Stimulated activated CD4-positive, alpha-beta T cell treated with anti-CD3 and anti-CD28 coated beads, TNF-alpha, amount 100 ng/mL, for 4 hours (primary cell): ENCODE measurements around the gene SLC28A2.
"Not testable (repeated sequence)": the region's sequence is repeated elsewhere in the genome, so short reads cannot be mapped to it uniquely, and the experiment has no call there.

Experiments used
- DNase-seq, 3 experiments: peaks; one replicate each; pipeline ENCODE4 v3.0.0-alpha.2; 2020; ENCODE audit warnings: low read depth in 3 of 3

Gene SLC28A2

DNA sequence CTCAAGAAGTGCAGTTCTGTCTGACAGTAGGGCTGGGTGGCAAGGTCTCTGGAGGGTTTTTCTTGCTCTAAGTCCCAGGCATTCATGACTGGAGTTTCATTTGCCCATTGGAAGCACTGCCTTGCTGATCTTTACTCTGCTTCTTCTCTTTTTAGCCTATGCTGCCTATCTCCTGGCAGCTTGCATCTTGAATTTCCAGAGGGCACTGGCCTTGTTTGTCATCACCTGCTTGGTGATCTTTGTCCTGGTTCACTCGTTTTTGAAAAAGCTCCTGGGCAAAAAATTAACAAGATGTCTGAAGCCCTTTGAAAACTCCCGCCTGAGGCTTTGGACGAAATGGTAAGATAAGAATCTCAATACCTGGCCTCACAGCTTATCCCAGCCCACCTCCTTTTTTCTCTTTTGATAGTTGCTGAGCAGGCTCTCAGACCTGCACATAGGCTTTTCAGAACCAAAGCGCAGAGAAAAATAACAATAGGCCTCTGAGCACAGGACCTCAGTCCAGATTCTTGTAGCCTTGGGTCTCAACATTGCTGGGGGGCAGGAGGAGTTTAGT is 10.9 kb downstream of the SLC28A2 start:
- no peak for DNase-seq

- no peak for DNase-seq
These were observed 11.8 kb downstream of the SLC28A2 start for GRCh38 chr15:45263854-45264253.

DNA sequence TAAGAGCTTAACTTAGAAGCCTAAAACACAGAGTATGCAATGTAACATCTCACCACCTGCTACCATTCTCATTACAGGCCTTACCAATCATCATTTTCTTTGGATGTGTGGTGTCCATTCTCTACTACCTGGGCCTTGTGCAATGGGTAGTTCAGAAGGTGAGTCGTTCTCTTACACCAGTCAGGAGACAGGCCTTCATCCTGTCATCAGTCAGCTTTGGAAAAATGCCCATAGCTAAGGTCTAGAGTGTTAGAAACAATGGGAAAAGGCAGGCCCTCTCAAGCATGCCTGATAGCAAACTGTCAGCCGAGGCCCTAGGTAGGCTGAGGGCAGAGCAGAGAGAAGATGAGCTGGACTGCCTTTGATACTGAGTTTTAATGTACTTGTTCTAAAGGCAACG is 13.5 kb downstream of the SLC28A2 start:
- DNase-seq: no peak

DNA sequence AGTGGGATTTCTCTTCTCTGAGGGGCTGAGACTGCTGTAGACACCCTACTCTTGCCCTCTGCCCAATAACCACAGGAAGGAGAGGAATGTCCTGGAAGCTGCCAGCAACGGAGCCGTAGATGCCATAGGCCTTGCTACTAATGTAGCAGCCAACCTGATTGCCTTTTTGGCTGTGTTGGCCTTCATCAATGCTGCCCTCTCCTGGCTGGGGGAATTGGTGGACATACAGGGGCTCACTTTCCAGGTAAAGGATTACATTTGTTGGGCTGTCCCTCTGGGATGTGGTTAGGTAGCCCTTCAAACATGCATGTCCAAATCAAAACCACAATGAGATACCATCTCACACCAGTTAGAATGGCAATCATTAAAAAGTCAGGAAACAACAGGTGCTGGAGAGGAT is 16.1 kb downstream of the SLC28A2 start:
- DNase-seq: no peak

GRCh38 chr15:45274636-45275380 is 22.8 kb downstream of the SLC28A2 start:
- DNase-seq: no peak

- DNase-seq: no peak
These were observed 24.8 kb downstream of the SLC28A2 start for GRCh38 chr15:45276831-45277230.

- peak; percentile 90 to 98 (median 95) for DNase-seq
These were observed 27.1 kb downstream of the SLC28A2 start for GRCh38 chr15:45279024-45279698.

- DNase-seq: no peak
These were observed 33.4 kb downstream of the SLC28A2 start for GRCh38 chr15:45285413-45285812.

DNA sequence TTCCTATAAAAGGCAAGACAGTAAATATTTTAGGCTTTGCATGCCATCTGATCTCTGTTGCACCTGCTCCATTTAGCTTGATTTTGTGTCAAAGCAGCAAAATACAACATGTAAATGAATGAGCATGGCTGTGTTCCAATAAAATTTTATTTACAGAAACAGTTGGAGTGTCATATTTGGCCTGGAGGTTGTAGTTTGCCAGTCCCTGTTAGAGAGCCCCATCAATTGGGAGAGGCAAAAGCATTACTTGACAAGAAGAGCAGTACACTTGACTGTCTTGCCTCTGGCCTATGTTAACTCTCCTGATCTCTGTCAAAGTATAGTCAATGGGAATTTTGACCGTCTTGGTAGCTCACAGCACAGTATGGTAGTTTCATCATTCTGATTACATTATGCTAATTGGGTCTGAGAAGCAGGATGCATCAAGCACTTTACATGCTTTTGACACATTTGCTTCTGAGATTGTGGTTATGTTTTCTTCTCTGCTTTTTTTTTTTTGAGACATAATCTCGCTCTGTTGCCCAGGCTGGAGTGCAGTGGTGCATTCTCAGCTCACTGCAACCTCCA is 35.4 kb downstream of the SLC28A2 start:
- DNase-seq: no peak

DNA sequence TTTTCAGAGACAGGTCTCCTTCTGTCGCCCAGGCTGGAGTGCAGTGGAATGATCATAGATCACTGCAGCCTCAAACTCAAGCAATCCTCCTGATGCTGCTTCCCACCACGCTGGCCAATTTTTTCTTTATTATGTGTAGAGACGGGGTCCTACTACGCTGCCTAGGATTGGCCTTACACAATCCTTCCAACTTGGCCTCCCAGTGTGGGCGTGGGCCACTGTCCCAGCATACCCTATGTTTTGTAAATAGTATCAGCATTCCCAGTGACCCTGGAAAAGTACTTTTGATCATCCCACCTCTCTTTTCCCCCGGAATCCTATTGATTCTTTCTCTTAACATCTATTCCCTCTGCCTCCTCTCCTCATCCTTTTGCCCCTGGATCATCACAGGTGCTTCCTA is 36.9 kb downstream of the SLC28A2 start:
- no peak for DNase-seq

DNA sequence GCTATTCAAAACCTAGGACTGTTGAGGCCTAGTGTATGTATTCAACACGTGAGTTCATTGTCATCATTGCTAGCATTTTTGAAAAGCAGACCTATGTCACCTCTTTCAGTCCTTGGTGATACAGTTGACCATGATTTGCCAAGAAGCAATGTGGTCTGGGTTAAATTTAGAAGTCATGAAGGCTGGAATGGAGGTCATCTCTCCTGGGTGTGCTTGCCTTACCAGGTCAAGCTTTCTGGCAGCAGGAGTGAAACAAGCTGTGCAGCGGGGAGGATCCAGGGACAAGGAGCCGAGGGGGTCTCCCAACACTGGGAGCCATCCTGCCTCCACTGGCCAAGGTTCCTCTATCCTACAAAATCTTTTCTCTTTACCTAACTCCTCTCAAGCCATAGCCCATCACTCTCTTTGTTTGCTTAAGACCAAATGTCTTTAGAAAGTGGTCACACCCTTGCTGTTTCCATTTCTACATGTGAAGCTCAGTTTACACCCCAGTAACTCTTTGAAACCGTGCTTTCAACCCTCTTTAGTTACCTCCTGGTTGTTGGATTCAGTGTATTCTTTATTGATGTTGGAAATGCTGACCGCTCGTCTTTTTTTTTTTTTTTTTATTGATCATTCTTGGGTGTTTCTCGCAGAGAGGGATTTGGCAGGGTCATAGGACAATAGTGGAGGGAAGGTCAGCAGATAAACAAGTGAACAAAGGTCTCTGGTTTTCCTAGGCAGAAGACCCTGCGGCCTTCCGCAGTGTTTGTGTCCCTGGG is 40.0 kb downstream of the SLC28A2 start:
- no peak for DNase-seq

DNA sequence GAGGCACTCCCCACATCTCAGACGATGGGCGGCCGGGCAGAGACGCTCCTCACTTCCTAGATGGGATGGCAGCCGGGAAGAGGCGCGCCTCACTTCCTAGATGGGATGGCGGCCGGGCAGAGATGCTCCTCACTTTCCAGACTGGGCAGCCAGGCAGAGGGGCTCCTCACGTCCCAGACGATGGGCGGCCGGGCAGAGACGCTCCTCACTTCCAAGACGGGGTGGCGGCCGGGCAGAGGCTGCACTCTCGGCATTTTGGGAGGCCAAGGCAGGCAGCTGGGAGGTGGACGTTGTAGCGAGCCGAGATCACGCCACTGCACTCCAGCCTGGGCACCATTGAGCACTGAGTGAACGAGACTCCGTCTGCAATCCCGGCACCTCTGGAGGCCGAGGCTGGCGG is 41.3 kb downstream of the SLC28A2 start:
- DNase-seq: not testable (repeated sequence)

DNA sequence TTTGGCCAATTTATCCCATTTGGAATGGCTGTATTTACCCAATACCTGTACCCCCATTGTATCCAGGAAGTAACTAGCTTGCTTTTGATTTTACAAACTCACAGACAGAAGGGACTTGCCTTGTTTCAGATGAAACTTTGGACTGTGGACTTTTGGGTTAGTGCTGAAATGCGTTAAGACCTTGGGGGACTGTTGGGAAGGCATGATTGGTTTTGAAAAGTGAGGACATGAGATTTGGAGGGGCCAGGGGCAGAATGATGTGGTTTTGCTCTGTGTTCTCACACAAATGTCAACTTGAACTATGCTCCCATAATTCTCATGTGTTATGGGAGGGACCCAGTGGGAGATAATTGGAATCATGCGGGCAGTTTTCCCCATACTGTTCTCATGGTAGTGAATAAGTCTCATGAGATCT is 46.9 kb downstream of the SLC28A2 start:
- not testable (repeated sequence) for DNase-seq

DNA sequence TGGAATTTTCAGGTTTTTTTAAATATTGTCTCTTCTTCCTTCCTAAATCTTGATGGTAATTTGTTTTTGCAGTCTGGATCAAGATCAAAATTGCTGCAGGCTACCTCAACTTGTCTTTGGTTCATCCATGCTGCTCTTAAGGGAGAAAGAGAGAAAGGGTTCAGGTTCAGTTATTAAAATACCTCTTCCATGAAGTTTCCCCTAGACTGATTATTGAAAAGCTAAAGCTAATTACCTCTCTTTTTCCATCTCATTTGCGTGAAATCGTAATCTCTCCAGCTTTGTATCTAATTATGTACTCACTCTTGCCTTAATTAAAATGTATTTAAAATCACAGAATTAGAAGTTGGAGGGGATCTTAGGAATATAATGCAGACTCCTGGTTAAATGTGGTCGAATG is 52.7 kb downstream of the SLC28A2 start:
- DNase-seq: no peak

DNA sequence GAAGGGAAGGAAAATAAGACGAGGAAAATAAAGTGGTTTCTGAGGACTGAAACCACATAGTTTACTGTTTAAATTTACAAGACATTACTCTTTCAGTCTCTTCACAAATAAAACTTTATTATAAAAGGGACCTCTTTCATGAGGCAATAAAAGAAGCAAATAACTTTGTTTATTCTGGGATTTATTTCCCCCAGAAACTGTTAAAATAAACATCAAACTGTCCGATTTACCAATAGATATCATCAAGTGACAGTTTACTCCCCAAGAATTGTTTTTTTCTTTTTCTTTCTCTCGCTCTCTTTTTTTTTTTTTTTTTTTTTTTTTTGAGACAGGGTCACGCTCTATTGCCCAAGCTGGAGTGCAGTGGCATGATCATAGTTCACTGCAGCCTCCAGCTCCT is 54.1 kb downstream of the SLC28A2 start:
- DNase-seq: no peak

GRCh38 chr15:45307230-45307924 is 55.3 kb downstream of the SLC28A2 start:
- DNase-seq: no peak

GRCh38 chr15:45314117-45314516 is 62.1 kb downstream of the SLC28A2 start:
- not testable (repeated sequence) for DNase-seq

DNA sequence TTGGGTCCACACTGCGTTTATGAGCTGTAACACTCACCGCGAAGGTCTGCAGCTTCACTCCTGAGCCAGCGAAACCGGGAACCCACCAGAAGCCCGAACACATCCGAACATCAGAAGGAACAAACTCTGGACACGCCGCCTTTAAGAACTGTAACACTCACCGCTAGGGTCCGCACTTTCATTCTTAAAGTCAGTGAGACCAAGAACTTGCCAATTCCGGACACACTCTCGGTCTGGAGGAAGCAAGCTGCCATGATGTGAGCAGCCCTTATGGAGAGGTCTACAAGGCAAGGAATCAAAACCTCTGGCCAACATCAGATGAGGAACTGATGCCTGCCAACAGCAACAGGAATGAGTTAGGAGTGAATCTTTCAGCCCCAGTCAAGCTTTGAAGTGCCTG is 62.9 kb downstream of the SLC28A2 start:
- DNase-seq: no peak

DNA sequence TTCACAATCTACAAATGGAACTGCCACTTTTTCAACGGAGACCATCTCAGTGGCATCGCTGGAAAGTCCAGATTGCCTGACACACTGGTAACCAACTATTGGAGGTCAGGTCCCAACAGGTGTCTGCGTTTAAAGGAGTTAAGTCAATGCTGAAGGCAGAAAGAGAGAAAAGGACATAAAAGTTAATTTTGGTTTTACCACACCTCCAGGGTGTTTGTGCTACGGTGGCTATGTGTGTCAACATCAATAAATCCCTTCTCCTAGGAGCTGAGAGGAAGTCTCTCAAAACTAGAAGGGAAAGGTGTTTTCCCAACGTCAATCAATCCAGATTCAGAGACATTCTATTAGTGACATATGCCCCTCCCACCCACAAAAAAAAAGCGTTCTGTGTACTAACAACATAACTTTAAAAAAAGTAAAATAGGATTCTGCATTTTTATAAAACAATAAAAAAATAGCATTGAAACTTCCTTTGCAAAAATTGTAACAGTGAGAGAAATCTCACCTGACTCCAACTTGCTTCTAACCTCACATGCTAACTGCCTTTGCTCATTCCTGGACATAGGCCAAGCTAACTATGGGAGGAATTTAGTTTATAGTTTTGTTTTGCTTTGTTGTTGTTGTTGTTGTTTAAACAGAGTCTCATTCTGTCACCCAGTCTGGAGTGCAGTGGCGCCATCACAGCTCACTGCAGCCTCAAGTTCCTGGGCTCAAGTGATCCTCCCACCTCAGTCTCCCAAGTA is 67.6 kb downstream of the SLC28A2 start:
- no peak for DNase-seq

GRCh38 chr15:45320581-45321205 is 68.7 kb downstream of the SLC28A2 start:
- DNase-seq: no peak
